Right lobe of liver (tissue), 6 donors: Measurements from ENCODE around the gene CX3CR1. TPM values are rescaled to one million over a fixed set of nuclear protein-coding genes. Genes with fewer than 3 reads are reported as not detected.
A peak's percentile ranks its signal among the peaks of the same experiment; 100 is the strongest.

Source experiments
- ATAC-seq, 4 donors: fragments of 200-7000 bp; cut with Tn5 transposase; one replicate each; pipeline ENCODE4 v1.9.1; 2020; ENCODE audit warnings: mild to moderate bottlenecking in 4 of 4, moderate library complexity in 4 of 4
- DNase-seq, 3 donors: peaks; one replicate each; pipeline ENCODE4 v3.0.0-alpha.2; 2020
- H3K27ac ChIP-seq, 3 donors: fragments of 200-600 bp; one replicate each; pipeline ENCODE4 v1.8.0; 2022
- H3K27me3 ChIP-seq, 2 donors: fragments of 200-600 bp; one replicate each; pipeline ENCODE4 v1.8.0; 2022
- H3K36me3 ChIP-seq, 4 donors: fragments of 200-600 bp; sonication (generic) in 1 of 4; one replicate each; pipeline versions ENCODE4 v1.5.1 to v1.8.0; 2017 to 2022; ENCODE audit warnings: control low read depth in 1 of 4
- H3K4me1 ChIP-seq, 4 donors: fragments of 200-600 bp; sonication (generic) in 1 of 4; one replicate each; pipeline versions ENCODE4 v1.5.1 to v1.8.0; 2017 to 2022; ENCODE audit warnings: control low read depth in 1 of 4
- H3K4me3 ChIP-seq, 3 donors: fragments of 200-600 bp; one replicate each; pipeline ENCODE4 v1.8.0; 2022
- H3K9me3 ChIP-seq, 4 donors: fragments of 200-600 bp; sonication (generic) in 1 of 4; one replicate each; pipeline versions ENCODE4 v1.5.1 to v1.8.0; 2017 to 2022; ENCODE audit warnings: control low read depth in 1 of 4
- POLR2A ChIP-seq: fragments of 450-650 bp; IDR thresholded peaks from one replicate; pipeline ENCODE4 v1.6.1; 2017; ENCODE audit warnings: antibody characterized with exemption, mild to moderate bottlenecking
- WGBS: methylation state at CpG from one replicate; pipeline ENCODE4 v1.1.6; 2018; ENCODE audit warnings: low coverage, low lambda C conversion rate; ENCODE audit not compliant: insufficient coverage; ENCODE audit errors: missing lambda C conversion rate; 5-methylcytosine and 5-hydroxymethylcytosine counted together
- intact Hi-C, 2 donors: fragments of 100-400 bp; cut with DNase I; formaldehyde crosslinking; loops; one replicate each; pipeline versions ENCODE4 v1.11.2 to v1.14.1; 2022
- total RNA-seq, 6 experiments: library from RNA; depleted of rRNA in 2 of 6; stranded (reverse); fragments of >200 nt in 2 of 6; fragmentation: NEBNext Ultra II Directional in 3 of 6; extraction: Animal tissue kit (Norgen Biotek cat#: 25700) in 3 of 6; gene quantifications; one replicate each; pipeline versions ENCODE4 v1.1.0 to v1.2.4, GENCODE V29; 2016 to 2023
- TF ChIP-seq, protein P1 (sequence below), 4 donors: fragments of 200-600 bp in 3 of 4; fragments of 450-650 bp in 1 of 4; IDR thresholded peaks; one replicate each; pipeline versions ENCODE4 v1.5.1 to v1.8.0; 2016 to 2022; ENCODE audit warnings: antibody characterized with exemption in 4 of 4, mild to moderate bottlenecking in 2 of 4
- donor health status: DM: no; HTN: yes; CAD: no.
- donor health status: DM: no; HTN: no; CAD: no.
- donor health status: DM: no; HTN: no; CAD: no.
- donor health status: DM: no; HTN: yes; CAD: no.
- donor health status: DM: no; HTN: yes; CAD: no.

CX3CR1 gene
- total RNA-seq, 6 experiments from 2014 or later = 0.25 to 1.8 (median 0.72) TPM; not detected in 1

DNA sequence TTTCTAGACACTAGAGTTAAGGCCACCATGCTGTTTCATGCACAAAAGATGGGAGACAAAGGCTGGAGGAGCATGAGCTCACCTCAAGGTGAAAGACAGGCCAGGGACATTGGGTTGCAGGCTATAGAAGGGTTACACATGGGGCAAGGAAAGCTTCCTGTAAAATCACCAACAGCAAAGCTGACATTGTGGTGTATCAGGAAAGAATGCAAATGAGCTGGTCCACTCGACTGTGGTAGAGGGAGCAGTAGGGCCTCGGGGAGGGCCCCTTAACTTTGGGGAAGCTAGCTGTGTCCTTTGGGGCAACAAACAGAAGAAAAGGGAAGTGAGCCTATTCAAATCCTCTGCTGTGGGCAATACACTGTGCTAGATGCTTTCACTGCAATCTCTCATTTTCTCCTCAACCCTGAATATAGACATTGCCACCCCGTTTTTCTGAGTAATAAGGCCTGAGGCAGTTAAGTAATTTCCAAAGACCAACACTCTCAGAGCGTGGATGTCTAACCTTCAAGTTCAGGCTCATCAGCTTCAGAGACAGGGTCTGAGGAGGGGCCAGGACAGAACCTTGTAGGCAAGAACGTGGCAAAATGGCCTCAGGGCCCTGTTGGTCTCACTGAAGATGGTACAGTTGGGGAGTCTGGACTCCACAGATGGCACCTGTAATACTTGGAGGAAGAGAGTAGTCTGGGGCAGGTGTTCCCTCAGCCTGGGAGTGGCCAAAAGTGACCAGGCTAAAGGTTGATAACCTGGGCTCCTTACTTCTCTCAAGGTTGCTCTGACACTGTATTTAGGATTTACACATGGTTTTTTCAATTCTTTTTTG is 24.1 kb downstream of the CX3CR1 start:
- ATAC-seq = peak; percentile 59 to 87 (median 72)
- Histone ChIP-seq H3K4me3 (no peak overlapping the region), H3K27me3 (no peaks in the 10 kb centered on the region), H3K9me3 (no peaks in the 10 kb centered on the region), H3K36me3 (no peaks in the 10 kb centered on the region), H3K4me1 (no peaks in the 10 kb centered on the region), H3K27ac (no peak overlapping the region)
- intact Hi-C loops = no loop called here
- DNase-seq = no peak
- no peak for TF ChIP-seq POLR2A
- TF ChIP-seq, protein P1, sequence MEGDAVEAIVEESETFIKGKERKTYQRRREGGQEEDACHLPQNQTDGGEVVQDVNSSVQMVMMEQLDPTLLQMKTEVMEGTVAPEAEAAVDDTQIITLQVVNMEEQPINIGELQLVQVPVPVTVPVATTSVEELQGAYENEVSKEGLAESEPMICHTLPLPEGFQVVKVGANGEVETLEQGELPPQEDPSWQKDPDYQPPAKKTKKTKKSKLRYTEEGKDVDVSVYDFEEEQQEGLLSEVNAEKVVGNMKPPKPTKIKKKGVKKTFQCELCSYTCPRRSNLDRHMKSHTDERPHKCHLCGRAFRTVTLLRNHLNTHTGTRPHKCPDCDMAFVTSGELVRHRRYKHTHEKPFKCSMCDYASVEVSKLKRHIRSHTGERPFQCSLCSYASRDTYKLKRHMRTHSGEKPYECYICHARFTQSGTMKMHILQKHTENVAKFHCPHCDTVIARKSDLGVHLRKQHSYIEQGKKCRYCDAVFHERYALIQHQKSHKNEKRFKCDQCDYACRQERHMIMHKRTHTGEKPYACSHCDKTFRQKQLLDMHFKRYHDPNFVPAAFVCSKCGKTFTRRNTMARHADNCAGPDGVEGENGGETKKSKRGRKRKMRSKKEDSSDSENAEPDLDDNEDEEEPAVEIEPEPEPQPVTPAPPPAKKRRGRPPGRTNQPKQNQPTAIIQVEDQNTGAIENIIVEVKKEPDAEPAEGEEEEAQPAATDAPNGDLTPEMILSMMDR (IDR thresholded peaks at IDR 0.05) = no peak
- WGBS = 47% methylated on average over 5 of the region's 5 CpGs

DNA sequence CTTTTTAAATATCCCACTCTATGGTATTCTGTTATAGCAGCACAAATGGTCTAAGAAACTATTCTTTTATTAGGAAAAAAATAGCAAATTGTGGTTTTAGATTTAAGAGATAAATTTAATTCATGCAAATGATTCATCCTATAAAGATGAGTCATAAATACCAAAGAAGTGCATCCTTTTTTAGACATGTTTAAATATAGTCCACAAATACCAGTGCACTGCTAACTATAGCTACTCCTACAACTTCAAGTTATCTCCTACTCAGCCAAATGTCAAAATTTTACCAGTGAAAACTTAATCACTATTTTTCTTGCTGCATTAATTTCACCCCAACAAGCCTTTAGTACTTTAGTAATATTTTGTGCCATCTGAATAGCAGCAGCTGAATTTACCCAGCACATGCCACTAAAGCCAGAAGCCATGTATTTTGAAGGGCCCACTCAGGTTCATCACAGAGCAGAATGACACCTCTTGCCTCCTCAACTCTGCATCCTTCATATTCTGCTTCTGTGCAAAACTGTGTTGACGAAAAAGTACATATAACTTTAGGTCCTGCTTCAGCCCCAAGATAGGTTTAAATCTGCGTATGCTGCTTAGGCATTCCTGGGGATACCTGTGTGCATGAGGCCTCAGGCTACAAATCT is 24.9 kb downstream of the CX3CR1 start:
- Histone ChIP-seq H3K4me3 (no peak overlapping the region), H3K27me3 (no peaks in the 10 kb centered on the region), H3K9me3 (no peaks in the 10 kb centered on the region), H3K27ac (no peak overlapping the region), H3K36me3 (no peaks in the 10 kb centered on the region), H3K4me1 (no peaks in the 10 kb centered on the region)
- no peak for ATAC-seq
- no peak for DNase-seq
- no peak for TF ChIP-seq POLR2A
- TF ChIP-seq, protein P1 (IDR thresholded peaks at IDR 0.05) = no peak
- WGBS = 44% methylated on average over 2 of the region's 2 CpGs
- intact Hi-C loops = no loop called here

DNA sequence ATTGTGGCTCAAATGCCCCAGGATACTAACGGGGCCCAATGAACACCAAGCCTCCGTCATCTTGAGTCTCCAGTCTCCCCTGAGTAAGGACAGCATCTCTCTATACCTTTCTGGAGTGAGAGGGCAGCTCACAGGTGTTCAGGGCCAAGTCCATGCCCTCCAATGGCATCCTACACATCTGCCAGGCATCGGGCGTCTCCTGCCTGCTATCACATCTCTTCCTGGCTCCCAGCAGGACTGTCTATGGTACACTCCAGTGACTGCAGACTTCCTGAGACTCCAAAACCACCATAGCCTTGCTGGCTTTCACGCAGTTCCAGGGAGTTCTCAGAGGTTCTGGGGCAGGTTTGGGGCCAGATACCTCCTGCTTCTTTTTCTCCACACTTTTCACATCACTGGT is 28.3 kb downstream of the CX3CR1 start:
- DNase-seq (no peak), ATAC-seq (no peak)
- Histone ChIP-seq H3K9me3 (no peaks in the 10 kb centered on the region), H3K4me1 (no peaks in the 10 kb centered on the region), H3K36me3 (no peaks in the 10 kb centered on the region), H3K27me3 (no peaks in the 10 kb centered on the region), H3K4me3 (no peak overlapping the region), H3K27ac (no peak overlapping the region)
- TF ChIP-seq, protein P1 (IDR thresholded peaks at IDR 0.05) = no peak
- TF ChIP-seq POLR2A = no peak
- intact Hi-C loops = no loop called here
- 60% methylated on average over 1 of the region's 5 CpGs for WGBS

DNA sequence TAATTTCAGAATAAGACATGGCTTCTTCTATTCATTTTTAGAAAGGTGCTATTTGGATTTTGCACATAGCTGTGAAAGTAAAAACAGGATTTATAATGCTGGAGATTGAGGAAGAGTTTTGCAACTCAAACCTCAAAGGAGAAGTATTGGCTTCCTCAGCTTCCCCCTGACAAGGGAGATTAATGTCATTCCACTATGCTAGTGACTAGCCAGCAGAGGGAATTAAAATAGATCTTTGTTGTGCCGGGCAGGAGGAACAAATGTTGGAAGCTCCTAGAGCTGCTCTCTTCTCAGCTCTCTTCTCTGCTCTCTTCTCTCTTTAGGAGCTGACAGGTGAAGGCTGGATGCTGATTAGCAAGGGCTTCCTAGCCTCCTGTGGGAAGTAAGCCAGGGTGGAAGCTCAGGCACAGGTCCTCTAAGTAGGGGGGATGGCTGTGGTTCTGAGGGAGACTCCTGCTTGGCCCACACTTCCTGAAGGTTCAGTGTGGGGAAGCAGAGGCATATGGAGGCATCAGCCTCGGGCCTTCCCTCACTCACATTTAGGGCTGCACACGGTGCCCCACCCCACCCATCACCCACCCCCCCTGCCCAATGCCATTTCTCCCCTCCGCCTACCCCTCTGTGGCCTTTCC is 29.6 kb downstream of the CX3CR1 start:
- H3K9me3 ChIP-seq = no peaks in the 10 kb centered on the region
- no peak overlapping the region for H3K4me3 ChIP-seq
- H3K4me1 ChIP-seq = no peaks in the 10 kb centered on the region
- intact Hi-C loops = no loop called here
- ATAC-seq (peak; percentile 52 to 68 (median 57)), DNase-seq (no peak)
- no peaks in the 10 kb centered on the region for H3K27me3 ChIP-seq
- WGBS = 48% methylated on average over 3 of the region's 4 CpGs
- H3K36me3 ChIP-seq = no peaks in the 10 kb centered on the region
- H3K27ac ChIP-seq = no peak overlapping the region
- TF ChIP-seq, protein P1 (IDR thresholded peaks at IDR 0.05) = no peak
- no peak for TF ChIP-seq POLR2A
